GM12875 (cell line): ENCODE results near the gene GLYATL3.

Experiments
- H3K4me3 ChIP-seq: one replicate; pipeline ENCODE4 v1.5.1; 2011; ENCODE audit warnings: low read depth, low read length, control low read depth
- CTCF ChIP-seq: IDR thresholded peaks from 2 replicates; pipeline ENCODE4 v1.5.1; 2011; ENCODE audit warnings: low read depth, mild to moderate bottlenecking, control low read depth, inconsistent platforms, low read length, moderate library complexity, borderline replicate concordance; ENCODE audit not compliant: insufficient read depth

The GLYATL3 gene

DNA sequence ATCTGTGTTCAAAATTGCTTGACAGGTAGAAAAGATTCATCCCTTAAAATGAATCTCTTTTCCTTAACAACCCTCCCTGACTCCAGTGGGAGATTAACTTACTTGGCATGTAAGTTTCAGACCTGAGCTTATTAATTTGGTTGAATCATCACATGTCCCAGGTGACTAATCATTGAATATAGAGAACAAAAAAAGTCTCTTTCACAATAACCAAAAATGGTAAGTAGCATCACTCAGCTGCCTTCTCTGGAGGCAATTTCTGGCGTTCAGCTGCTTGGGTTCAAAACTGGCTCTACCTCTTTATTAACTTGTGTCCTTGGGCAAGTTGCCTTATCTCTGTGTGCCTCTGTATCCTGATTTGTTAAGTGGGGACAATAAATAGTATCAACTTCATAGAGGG, 53.7 kb downstream of the GLYATL3 start:
- no peak overlapping the region for H3K4me3 ChIP-seq
- no peak for TF ChIP-seq CTCF

DNA sequence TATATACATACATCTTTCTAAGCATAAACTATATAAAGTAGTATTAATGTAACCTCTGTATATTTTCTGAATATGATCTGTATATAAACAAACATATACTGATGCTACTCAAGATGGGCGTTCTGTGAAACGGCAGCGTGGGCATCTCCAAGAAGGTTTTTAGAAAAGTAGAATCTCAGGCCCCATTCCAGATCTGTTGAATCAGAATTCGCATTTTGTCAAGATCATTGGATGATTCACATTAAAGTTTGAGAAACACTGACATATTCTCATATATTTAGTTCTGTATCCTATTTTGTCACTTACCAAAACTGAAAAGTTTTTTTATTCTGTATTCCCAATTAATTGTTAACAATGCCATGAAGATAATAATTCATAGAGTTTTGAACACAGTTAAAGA, 56.2 kb downstream of the GLYATL3 start:
- no peak overlapping the region for H3K4me3 ChIP-seq
- TF ChIP-seq CTCF: no peak

- no peak for TF ChIP-seq CTCF
- H3K4me3 ChIP-seq: no peak overlapping the region
These were observed 56.7 kb downstream of the GLYATL3 start for GRCh38 chr6:49556429-49556837.

DNA sequence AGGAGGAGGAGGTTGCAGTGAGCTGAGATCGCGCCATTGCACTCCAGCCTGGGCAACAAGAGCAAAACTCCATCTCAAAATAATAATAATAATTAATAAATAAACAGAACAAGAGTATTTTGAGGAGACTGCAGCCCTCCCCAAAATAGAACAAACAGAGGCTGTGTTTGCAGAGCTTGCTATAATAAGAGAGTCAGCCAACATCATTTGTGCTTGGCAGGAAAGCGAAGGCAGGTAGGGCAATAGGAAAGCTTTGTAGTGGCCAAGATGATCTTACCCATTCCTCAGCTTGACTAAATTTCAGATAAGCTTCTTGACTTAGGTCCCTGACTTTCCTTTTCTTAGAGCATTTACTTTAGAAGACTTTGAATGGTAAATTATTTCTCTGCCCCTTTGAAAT, 57.5 kb downstream of the GLYATL3 start:
- H3K4me3 ChIP-seq: no peak overlapping the region
- no peak for TF ChIP-seq CTCF

GRCh38 chr6:49558238-49558637, 58.5 kb downstream of the GLYATL3 start:
- TF ChIP-seq CTCF: no peak

GRCh38 chr6:49563006-49563886, 63.5 kb downstream of the GLYATL3 start:
- no peak for TF ChIP-seq CTCF
- H3K4me3 ChIP-seq: no peak overlapping the region

More at GRCh38 chr6:49558238-49558637, 58.5 kb downstream of the GLYATL3 start:
- H3K4me3 ChIP-seq: no peak overlapping the region

DNA sequence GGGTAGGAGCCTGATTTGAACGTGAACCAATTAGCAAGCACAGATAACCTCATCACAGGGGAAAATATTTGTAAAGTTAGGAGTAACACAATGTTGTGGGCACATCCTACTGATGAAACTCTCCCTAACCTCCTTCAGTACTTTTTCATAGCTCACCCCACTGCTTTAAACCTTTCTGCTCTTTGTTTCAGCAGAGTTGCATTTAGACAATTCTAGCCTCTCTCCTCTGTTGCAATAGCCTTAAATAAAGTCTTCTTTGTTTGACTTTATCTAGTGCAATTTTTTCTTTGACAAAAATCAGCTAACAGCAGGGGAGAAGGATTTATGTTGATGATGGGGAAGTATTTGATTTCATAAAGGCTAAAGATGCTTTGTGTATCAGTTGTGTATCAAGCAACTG, 64.8 kb downstream of the GLYATL3 start:
- H3K4me3 ChIP-seq: no peak overlapping the region
- no peak for TF ChIP-seq CTCF
